Neural cell (in vitro differentiated cells): Measurements from ENCODE around the gene MSI2. TPM values are rescaled to one million over a fixed set of nuclear protein-coding genes. Genes with fewer than 3 reads are reported as not detected.

Experiments used
- H2AFZ ChIP-seq: fragments of 200-600, 300-800 bp; sonication (generic), shearing (Covaris generic); 2 replicates; pipeline ENCODE4 v1.6.0; 2014; ENCODE audit warnings: low read depth, mild to moderate bottlenecking, antibody characterized with exemption, low read length, moderate library complexity
- H3F3A ChIP-seq: fragments of 200-600 bp; shearing (Covaris generic); 2 replicates; pipeline ENCODE4 v1.6.1; 2016; ENCODE audit warnings: mild to moderate bottlenecking, moderate library complexity, mixed read lengths, antibody characterized with exemption, low read length; ENCODE audit not compliant: insufficient read depth, poor library complexity, severe bottlenecking
- H3K27ac ChIP-seq: fragments of 200-600, 300-800 bp; sonication (generic), shearing (Covaris generic); 2 replicates; pipeline ENCODE4 v1.5.1; 2014; ENCODE audit warnings: mild to moderate bottlenecking, low read length, moderate library complexity
- H3K27me3 ChIP-seq: fragments of 300-800, 200-600 bp; sonication (generic), shearing (Covaris generic); 2 replicates; pipeline ENCODE4 v1.6.0; 2014; ENCODE audit warnings: mild to moderate bottlenecking, low read depth, low read length, moderate library complexity; ENCODE audit not compliant: insufficient read depth
- H3K36me3 ChIP-seq: fragments of 300-800, 200-600 bp; sonication (generic), shearing (Covaris generic); 2 replicates; pipeline ENCODE4 v1.5.1; 2014; ENCODE audit warnings: mild to moderate bottlenecking, antibody characterized with exemption, low read length, moderate library complexity; ENCODE audit not compliant: insufficient read depth
- H3K4me2 ChIP-seq: fragments of 300-800, 200-600 bp; sonication (generic), shearing (Covaris generic); 2 replicates; pipeline ENCODE4 v1.6.0; 2014; ENCODE audit warnings: mild to moderate bottlenecking, low read length
- H3K4me3 ChIP-seq: fragments of 300-800, 200-600 bp; sonication (generic), shearing (Covaris generic); 2 replicates; pipeline ENCODE4 v1.5.1; 2014; ENCODE audit warnings: mild to moderate bottlenecking, low read length, moderate library complexity
- H3K79me2 ChIP-seq: fragments of 200-600 bp; shearing (Covaris generic); replicated peaks from 2 replicates; pipeline ENCODE4 v1.6.0; 2014; ENCODE audit warnings: mild to moderate bottlenecking, low read length, moderate library complexity; ENCODE audit not compliant: insufficient read depth
- H3K9ac ChIP-seq: fragments of 300-800, 200-600 bp; sonication (generic), shearing (Covaris generic); 2 replicates; pipeline ENCODE4 v1.6.1; 2016; ENCODE audit warnings: mild to moderate bottlenecking, low read length, mixed read lengths
- H3K9me2 ChIP-seq: fragments of 200-600 bp; shearing (Covaris generic); 2 replicates; pipeline ENCODE4 v1.6.1; 2016; ENCODE audit warnings: mild to moderate bottlenecking, low read length, mixed read lengths; ENCODE audit not compliant: insufficient read depth
- H3K9me3 ChIP-seq: fragments of 200-600, 300-800 bp; sonication (generic), shearing (Covaris generic); 2 replicates; pipeline ENCODE4 v1.6.1; 2016; ENCODE audit warnings: mild to moderate bottlenecking, mixed run types, low read length, moderate library complexity, mixed read lengths
- H4K20me1 ChIP-seq: fragments of 200-600 bp; shearing (Covaris generic); 2 replicates; pipeline ENCODE4 v1.6.1; 2016; ENCODE audit warnings: mild to moderate bottlenecking, mixed run types; ENCODE audit not compliant: insufficient read depth
- EP300 ChIP-seq: fragments of 450-650 bp; conservative IDR thresholded peaks from 2 replicates; pipeline ENCODE4 v1.6.1; 2014; ENCODE audit warnings: antibody characterized with exemption, mild to moderate bottlenecking, moderate library complexity; ENCODE audit not compliant: poor library complexity, severe bottlenecking
- EZH2 ChIP-seq: fragments of 200-600, 300-800 bp; shearing (Covaris generic), sonication (generic); IDR thresholded peaks from 2 replicates; pipeline ENCODE4 v1.6.1; 2014; ENCODE audit warnings: antibody characterized with exemption, low read length, borderline replicate concordance, mild to moderate bottlenecking; ENCODE audit not compliant: insufficient read depth, poor library complexity, severe bottlenecking
- MXI1 ChIP-seq: fragments of 450-650 bp; conservative IDR thresholded peaks from 2 replicates; pipeline ENCODE4 v1.6.1; 2014; ENCODE audit warnings: antibody characterized with exemption, mild to moderate bottlenecking; ENCODE audit not compliant: poor library complexity, severe bottlenecking
- POLR2AphosphoS5 ChIP-seq: IDR thresholded peaks from 2 replicates; pipeline ENCODE4 v1.6.1; 2012
- RAD21 ChIP-seq: fragments of 450-650 bp; conservative IDR thresholded peaks from 2 replicates; pipeline ENCODE4 v1.6.1; 2014; ENCODE audit warnings: antibody characterized with exemption, mild to moderate bottlenecking, moderate library complexity
- SMC3 ChIP-seq: fragments of 450-650 bp; conservative IDR thresholded peaks from 2 replicates; pipeline ENCODE4 v1.6.1; 2014; ENCODE audit warnings: antibody characterized with exemption, mild to moderate bottlenecking, moderate library complexity; ENCODE audit not compliant: poor library complexity
- TAF1 ChIP-seq: IDR thresholded peaks from 2 replicates; pipeline ENCODE4 v1.6.1; 2012; ENCODE audit warnings: low read depth
- polyA plus RNA-seq: library from polyadenylated mRNA; depleted of rRNA; stranded (reverse); fragments of >200 nt; gene quantifications from 2 replicates; pipeline ENCODE4 v1.2.3, GENCODE V29; 2014
- TF ChIP-seq, protein P1 (sequence below): fragments of 450-650 bp; IDR thresholded peaks from 2 replicates; pipeline ENCODE4 v1.5.1; 2014; ENCODE audit warnings: antibody characterized with exemption, mild to moderate bottlenecking, moderate library complexity; ENCODE audit not compliant: poor library complexity, severe bottlenecking
- TF ChIP-seq, protein P2 (sequence below): IDR thresholded peaks from 2 replicates; pipeline ENCODE4 v1.6.1; 2012; ENCODE audit warnings: borderline replicate concordance

Gene MSI2
- polyA plus RNA-seq, 1 donor from 2014 or later = 61.4 TPM

DNA sequence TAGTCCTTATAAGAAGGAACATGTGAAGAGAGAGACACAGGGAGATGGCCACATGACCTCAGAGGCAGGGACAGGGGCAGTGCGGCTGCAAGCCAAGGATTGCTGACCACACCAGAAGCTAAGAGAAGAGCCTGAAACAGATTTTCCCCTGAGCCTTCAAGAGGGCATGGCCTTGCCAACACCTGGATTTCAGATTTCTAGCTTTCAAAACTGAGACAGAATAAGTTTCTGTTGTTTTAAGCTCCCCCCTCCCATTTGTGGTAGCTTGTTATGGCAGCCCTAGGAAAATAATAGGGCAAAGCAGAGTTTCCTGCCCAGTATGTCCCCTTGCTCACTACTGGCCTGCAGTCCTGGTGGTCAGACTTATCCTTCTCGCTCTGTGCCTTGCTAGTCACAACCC is 284.3 kb downstream of the MSI2 start:
- Histone ChIP-seq H3K9me2 (no peaks in the 10 kb centered on the region), H3K79me2 (peaks cover 25% of the 10 kb centered on the region), H3K36me3 (no peaks in the 10 kb centered on the region), H3K27ac (no peak overlapping the region), H3F3A (peaks cover 10% of the 10 kb centered on the region), H3K4me3 (no peak overlapping the region), H2AFZ (no peak overlapping the region), H4K20me1 (no peaks in the 10 kb centered on the region), H3K9me3 (no peaks in the 10 kb centered on the region), H3K4me2 (no peak overlapping the region), H3K27me3 (no peaks in the 10 kb centered on the region), H3K9ac (no peak overlapping the region)
- TF ChIP-seq MXI1 = no peak
- TF ChIP-seq, protein P1, sequence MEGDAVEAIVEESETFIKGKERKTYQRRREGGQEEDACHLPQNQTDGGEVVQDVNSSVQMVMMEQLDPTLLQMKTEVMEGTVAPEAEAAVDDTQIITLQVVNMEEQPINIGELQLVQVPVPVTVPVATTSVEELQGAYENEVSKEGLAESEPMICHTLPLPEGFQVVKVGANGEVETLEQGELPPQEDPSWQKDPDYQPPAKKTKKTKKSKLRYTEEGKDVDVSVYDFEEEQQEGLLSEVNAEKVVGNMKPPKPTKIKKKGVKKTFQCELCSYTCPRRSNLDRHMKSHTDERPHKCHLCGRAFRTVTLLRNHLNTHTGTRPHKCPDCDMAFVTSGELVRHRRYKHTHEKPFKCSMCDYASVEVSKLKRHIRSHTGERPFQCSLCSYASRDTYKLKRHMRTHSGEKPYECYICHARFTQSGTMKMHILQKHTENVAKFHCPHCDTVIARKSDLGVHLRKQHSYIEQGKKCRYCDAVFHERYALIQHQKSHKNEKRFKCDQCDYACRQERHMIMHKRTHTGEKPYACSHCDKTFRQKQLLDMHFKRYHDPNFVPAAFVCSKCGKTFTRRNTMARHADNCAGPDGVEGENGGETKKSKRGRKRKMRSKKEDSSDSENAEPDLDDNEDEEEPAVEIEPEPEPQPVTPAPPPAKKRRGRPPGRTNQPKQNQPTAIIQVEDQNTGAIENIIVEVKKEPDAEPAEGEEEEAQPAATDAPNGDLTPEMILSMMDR = no peak
- no peak for TF ChIP-seq SMC3
- TF ChIP-seq EZH2 = no peak
- no peak for TF ChIP-seq RAD21
- no peak for TF ChIP-seq EP300
- no peak for TF ChIP-seq POLR2AphosphoS5
- TF ChIP-seq, protein P2, sequence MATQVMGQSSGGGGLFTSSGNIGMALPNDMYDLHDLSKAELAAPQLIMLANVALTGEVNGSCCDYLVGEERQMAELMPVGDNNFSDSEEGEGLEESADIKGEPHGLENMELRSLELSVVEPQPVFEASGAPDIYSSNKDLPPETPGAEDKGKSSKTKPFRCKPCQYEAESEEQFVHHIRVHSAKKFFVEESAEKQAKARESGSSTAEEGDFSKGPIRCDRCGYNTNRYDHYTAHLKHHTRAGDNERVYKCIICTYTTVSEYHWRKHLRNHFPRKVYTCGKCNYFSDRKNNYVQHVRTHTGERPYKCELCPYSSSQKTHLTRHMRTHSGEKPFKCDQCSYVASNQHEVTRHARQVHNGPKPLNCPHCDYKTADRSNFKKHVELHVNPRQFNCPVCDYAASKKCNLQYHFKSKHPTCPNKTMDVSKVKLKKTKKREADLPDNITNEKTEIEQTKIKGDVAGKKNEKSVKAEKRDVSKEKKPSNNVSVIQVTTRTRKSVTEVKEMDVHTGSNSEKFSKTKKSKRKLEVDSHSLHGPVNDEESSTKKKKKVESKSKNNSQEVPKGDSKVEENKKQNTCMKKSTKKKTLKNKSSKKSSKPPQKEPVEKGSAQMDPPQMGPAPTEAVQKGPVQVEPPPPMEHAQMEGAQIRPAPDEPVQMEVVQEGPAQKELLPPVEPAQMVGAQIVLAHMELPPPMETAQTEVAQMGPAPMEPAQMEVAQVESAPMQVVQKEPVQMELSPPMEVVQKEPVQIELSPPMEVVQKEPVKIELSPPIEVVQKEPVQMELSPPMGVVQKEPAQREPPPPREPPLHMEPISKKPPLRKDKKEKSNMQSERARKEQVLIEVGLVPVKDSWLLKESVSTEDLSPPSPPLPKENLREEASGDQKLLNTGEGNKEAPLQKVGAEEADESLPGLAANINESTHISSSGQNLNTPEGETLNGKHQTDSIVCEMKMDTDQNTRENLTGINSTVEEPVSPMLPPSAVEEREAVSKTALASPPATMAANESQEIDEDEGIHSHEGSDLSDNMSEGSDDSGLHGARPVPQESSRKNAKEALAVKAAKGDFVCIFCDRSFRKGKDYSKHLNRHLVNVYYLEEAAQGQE = no peak
- no peak for TF ChIP-seq TAF1

DNA sequence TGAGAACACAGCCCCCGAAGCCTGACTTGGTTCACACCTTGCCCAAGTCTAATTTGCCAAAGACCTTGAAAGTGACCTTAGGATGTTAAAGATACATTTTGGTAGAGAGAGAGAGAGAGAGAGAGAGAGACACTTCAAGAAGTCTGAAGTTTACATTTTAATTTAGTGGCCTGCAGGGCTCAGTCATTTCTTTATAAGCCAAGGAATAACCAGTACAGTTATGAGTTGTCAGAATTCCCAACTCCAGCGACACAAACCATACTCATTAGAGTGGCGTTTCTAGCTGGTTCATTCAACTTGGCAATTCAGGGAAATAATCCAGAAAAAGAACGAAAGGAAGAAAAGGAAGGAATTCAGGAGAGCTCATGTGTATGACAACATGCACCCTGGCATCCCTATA is 284.7 kb downstream of the MSI2 start:
- H2AFZ ChIP-seq = no peak overlapping the region
- no peak overlapping the region for H3K4me3 ChIP-seq
- no peak overlapping the region for H3K27ac ChIP-seq
- no peak overlapping the region for H3K9ac ChIP-seq
- TF ChIP-seq MXI1 = no peak
- H3K27me3 ChIP-seq = no peaks in the 10 kb centered on the region
- H4K20me1 ChIP-seq = no peaks in the 10 kb centered on the region
- H3K9me2 ChIP-seq = no peaks in the 10 kb centered on the region
- no peaks in the 10 kb centered on the region for H3K36me3 ChIP-seq
- peaks cover 24% of the 10 kb centered on the region for H3K79me2 ChIP-seq
- no peak overlapping the region for H3K4me2 ChIP-seq
- H3F3A ChIP-seq = peaks cover 10% of the 10 kb centered on the region
- no peaks in the 10 kb centered on the region for H3K9me3 ChIP-seq
